GM23338 (cell line): ENCODE results near the gene VPS54.

Experiments used
- CREB1 ChIP-seq: fragments of 250-450 bp; sonication (Bioruptor Pico); IDR thresholded peaks from 2 replicates; pipeline ENCODE4 v1.5.0; 2020; ENCODE audit warnings: low read depth, mild to moderate bottlenecking, moderate library complexity
- CTCF ChIP-seq, 2 experiments: fragments of 200-600 bp in 1 of 2; sonication (generic) in 1 of 2; conservative IDR thresholded peaks; 2 replicates each; pipeline versions ENCODE4 v1.5.1 to v1.6.1; 2016 to 2017; ENCODE audit warnings: antibody characterized with exemption in 2 of 2, low read depth in 2 of 2, mild to moderate bottlenecking in 2 of 2, moderate library complexity in 1 of 2
- ETS1 ChIP-seq: IDR thresholded peaks from 2 replicates; pipeline ENCODE4 v1.6.1; 2016; ENCODE audit warnings: antibody characterized with exemption
- EZH2 ChIP-seq: fragments of 200-600 bp; sonication (generic); IDR thresholded peaks from one replicate; pipeline ENCODE4 v1.8.0; 2017; ENCODE audit warnings: antibody characterized with exemption, mild to moderate bottlenecking, low read depth; ENCODE audit not compliant: unreplicated experiment
- EZH2phosphoT487 ChIP-seq: fragments of 200-600 bp; sonication (generic); IDR thresholded peaks from one replicate; pipeline ENCODE4 v1.8.1; 2018; ENCODE audit warnings: antibody characterized with exemption; ENCODE audit not compliant: unreplicated experiment
- NANOG ChIP-seq: IDR thresholded peaks from 2 replicates; pipeline ENCODE4 v1.6.1; 2016; ENCODE audit warnings: antibody characterized with exemption, borderline replicate concordance
- POLR2AphosphoS5 ChIP-seq: IDR thresholded peaks from 2 replicates; pipeline ENCODE4 v1.6.1; 2016; ENCODE audit warnings: antibody characterized with exemption, low read depth
- REST ChIP-seq: IDR thresholded peaks from one replicate; pipeline ENCODE4 v1.6.1; 2018; ENCODE audit warnings: antibody characterized with exemption; ENCODE audit not compliant: unreplicated experiment
- STAT1 ChIP-seq: IDR thresholded peaks from one replicate; pipeline ENCODE4 v1.6.1; 2016; ENCODE audit warnings: antibody characterized with exemption; ENCODE audit not compliant: unreplicated experiment
- ZNF114 ChIP-seq: fragments of 250-450 bp; sonication (Bioruptor Pico); IDR thresholded peaks from 2 replicates; pipeline ENCODE4 v1.5.0; 2020; ENCODE audit warnings: mild to moderate bottlenecking, moderate library complexity
- ZNF331 ChIP-seq: fragments of 250-450 bp; sonication (Bioruptor Pico); IDR thresholded peaks from 2 replicates; pipeline ENCODE4 v1.5.0; 2020; ENCODE audit warnings: low read depth, mild to moderate bottlenecking, moderate library complexity

DNA sequence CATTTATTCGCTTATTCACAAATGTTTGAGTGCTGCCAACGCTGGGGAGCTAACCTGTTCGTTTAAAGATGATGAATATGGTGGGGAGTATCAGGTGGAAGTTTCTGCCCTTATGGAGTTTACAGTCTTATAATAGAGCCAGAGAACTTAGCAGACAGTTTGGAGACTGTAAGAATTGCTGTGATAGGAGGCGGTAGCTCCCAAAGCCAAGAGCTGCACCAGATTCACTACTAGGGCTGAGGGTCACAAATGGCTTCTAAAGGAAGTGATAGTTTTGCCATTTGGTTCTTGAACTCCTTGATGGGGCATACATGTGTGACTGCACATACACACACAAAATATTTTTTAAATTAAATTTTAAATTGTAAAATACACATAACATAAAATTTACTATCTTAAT lies 148.5 kb downstream of the VPS54 start:
- TF ChIP-seq EZH2 (no peak), CTCF (conservative IDR thresholded peaks at IDR 0.05; ENCODE audit: low read depth in 2 of 2) (no peak), REST (no peak), POLR2AphosphoS5 (peak; percentile 12; the same call in 1 of the 2 replicates), EZH2phosphoT487 (no peak), CREB1 (CRISPR knock-in tag) (no peak), STAT1 (no peak), ZNF114 (no peak), ETS1 (no peak), NANOG (no peak), ZNF331 (CRISPR knock-in tag) (no peak)
